IMR-90 (cell line): ENCODE results near the gene MYBPC3. TPM values are rescaled to one million over a fixed set of nuclear protein-coding genes. Genes with fewer than 3 reads are reported as not detected.

Experiments
- CEBPB ChIP-seq: IDR thresholded peaks from 2 replicates; pipeline ENCODE4 v1.6.1; 2012; ENCODE audit warnings: low read depth, low read length, improper control_type of control experiment
- FOS ChIP-seq: fragments of 150-350 bp; IDR thresholded peaks from 2 replicates; pipeline ENCODE4 v1.6.1; 2016; ENCODE audit warnings: low read depth, low read length
- RAD21 ChIP-seq: IDR thresholded peaks from 2 replicates; pipeline ENCODE4 v1.6.1; 2012; ENCODE audit warnings: low read length, improper control_type of control experiment
- RFX5 ChIP-seq: IDR thresholded peaks from 2 replicates; pipeline ENCODE4 v1.8.0; 2012; ENCODE audit warnings: low read depth, mild to moderate bottlenecking, low read length, moderate library complexity
- USF2 ChIP-seq: fragments of 150-350 bp; IDR thresholded peaks from 2 replicates; pipeline ENCODE4 v1.6.1; 2017; ENCODE audit warnings: mild to moderate bottlenecking, antibody characterized with exemption, low read length, low read depth
- polyA plus RNA-seq, 3 experiments: library from polyadenylated mRNA; depleted of rRNA; stranded (reverse); fragments of >200 nt; gene quantifications; 2 replicates each; pipeline ENCODE4 v1.2.3, GENCODE V29; 2012; ENCODE audit warnings: low replicate concordance in 1 of 3
- total RNA-seq: library from RNA; depleted of rRNA; stranded (reverse); fragments of >200 nt; gene quantifications from 2 replicates; pipeline ENCODE4 v1.2.3, GENCODE V29; 2012
- TF ChIP-seq, protein P1 (sequence below): conservative IDR thresholded peaks from 2 replicates; pipeline ENCODE4 v1.5.1; 2012; ENCODE audit warnings: mild to moderate bottlenecking, low read depth, low read length, improper control_type of control experiment

Gene MYBPC3
- total and polyA plus RNA-seq, 2 of the 4 experiments (the other 2 are of a cell fraction), result not detected

DNA sequence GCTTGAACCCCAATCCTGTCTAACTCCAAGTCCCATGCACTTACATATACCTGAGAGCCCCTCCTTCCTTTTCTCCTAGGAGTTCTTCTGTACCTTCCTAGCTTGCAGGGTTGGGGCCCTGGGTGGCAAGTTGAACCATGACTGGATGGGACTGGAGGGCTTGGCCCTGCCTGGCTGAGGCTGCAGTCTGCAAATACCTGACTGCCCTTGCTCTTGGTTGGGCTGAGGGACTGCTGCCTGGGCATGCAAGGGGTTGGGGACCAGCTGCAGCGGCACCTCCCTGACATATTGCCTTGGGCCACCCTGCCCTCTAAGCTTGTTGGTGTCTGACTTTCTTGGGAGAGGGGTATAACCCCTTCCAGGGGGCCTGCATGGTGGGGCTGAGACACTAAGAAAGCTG is 46.0 kb upstream of the MYBPC3 start (continued):
- TF ChIP-seq, protein P1, sequence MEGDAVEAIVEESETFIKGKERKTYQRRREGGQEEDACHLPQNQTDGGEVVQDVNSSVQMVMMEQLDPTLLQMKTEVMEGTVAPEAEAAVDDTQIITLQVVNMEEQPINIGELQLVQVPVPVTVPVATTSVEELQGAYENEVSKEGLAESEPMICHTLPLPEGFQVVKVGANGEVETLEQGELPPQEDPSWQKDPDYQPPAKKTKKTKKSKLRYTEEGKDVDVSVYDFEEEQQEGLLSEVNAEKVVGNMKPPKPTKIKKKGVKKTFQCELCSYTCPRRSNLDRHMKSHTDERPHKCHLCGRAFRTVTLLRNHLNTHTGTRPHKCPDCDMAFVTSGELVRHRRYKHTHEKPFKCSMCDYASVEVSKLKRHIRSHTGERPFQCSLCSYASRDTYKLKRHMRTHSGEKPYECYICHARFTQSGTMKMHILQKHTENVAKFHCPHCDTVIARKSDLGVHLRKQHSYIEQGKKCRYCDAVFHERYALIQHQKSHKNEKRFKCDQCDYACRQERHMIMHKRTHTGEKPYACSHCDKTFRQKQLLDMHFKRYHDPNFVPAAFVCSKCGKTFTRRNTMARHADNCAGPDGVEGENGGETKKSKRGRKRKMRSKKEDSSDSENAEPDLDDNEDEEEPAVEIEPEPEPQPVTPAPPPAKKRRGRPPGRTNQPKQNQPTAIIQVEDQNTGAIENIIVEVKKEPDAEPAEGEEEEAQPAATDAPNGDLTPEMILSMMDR, result no peak
- TF ChIP-seq CEBPB (no peak), FOS (no peak), RFX5 (no peak), USF2 (no peak), RAD21 (no peak)
